ENCODE data around the gene COL17A1. TPM values are rescaled to one million over a fixed set of nuclear protein-coding genes. Genes with fewer than 3 reads are reported as not detected.

Gene COL17A1
- total RNA-seq, 1 donor from 2014 or later, result not detected

DNA sequence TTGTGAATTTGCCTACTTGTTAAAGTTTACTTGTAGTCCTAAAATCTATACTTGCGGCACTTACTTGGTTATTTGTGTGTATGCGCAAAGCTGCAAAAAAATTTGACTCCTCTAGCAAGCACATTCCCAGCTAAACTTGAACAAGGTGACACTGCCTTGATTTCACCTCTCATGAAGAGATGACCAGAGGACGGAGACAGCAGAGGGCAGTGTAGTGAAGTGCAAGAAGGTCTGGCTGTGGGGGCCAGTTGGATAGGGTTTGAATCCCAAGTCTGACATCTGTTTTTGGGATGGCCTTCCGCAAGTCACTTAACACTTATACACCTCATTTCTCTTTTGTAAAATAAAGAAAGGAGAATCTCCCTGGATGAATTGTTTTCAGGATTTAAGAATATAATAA lies 103.0 kb downstream of the COL17A1 start:
- DNase-seq, result no peak
- no peaks in the 10 kb centered on the region for H3K27me3 ChIP-seq (ENCODE audit: low read depth)
- H3K4me1 ChIP-seq, result peaks cover 64% of the 10 kb centered on the region
- H3K4me3 ChIP-seq, result no peak overlapping the region
- intact Hi-C loops (cut with micrococcal nuclease), result no loop called here
- no peaks in the 10 kb centered on the region for H3K9me3 ChIP-seq (replicated peaks)
- TF ChIP-seq, protein P1, sequence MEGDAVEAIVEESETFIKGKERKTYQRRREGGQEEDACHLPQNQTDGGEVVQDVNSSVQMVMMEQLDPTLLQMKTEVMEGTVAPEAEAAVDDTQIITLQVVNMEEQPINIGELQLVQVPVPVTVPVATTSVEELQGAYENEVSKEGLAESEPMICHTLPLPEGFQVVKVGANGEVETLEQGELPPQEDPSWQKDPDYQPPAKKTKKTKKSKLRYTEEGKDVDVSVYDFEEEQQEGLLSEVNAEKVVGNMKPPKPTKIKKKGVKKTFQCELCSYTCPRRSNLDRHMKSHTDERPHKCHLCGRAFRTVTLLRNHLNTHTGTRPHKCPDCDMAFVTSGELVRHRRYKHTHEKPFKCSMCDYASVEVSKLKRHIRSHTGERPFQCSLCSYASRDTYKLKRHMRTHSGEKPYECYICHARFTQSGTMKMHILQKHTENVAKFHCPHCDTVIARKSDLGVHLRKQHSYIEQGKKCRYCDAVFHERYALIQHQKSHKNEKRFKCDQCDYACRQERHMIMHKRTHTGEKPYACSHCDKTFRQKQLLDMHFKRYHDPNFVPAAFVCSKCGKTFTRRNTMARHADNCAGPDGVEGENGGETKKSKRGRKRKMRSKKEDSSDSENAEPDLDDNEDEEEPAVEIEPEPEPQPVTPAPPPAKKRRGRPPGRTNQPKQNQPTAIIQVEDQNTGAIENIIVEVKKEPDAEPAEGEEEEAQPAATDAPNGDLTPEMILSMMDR (IDR thresholded peaks at IDR 0.05; ENCODE audit: borderline replicate concordance), result peak; percentile 44
- no peak overlapping the region for H3K27ac ChIP-seq (replicated peaks)
- H3K36me3 ChIP-seq, result no peaks in the 10 kb centered on the region

Small RNA genes lying within 50 kb of the gene (microRNA-seq; reads per million reads assigned to microRNA genes)
- not detected for gene MIR936

Other genes starting within 250 kb of the COL17A1 start
- gene SH3PXD2A, start 230.3 kb downstream of the COL17A1 start, total RNA-seq, result 34.4 TPM
- gene STN1, start 167.7 kb downstream of the COL17A1 start, total RNA-seq, result 30.7 TPM
- gene SLK, start 118.7 kb downstream of the COL17A1 start, total RNA-seq, result 36.1 TPM
- gene SFR1, start 36.3 kb upstream of the COL17A1 start, total RNA-seq, result 6.0 TPM
- not detected for gene CFAP43, start 146.5 kb upstream of the COL17A1 start, total RNA-seq
- 189 TPM for gene GSTO1, start 169.0 kb upstream of the COL17A1 start, total RNA-seq
- 0.80 TPM for gene GSTO2, start 183.3 kb upstream of the COL17A1 start, total RNA-seq

Measured in left ventricle myocardium inferior (tissue), 1 donor.